HG03175 (cell line): ENCODE results near the gene CLBA1.

ENCODE experiments used
- ATAC-seq: cut with Tn5 transposase; IDR thresholded peaks from one replicate; pipeline ENCODE4 v1.9.1; 2021; ENCODE audit warnings: mild to moderate bottlenecking, moderate library complexity; ENCODE audit not compliant: unreplicated experiment

CLBA1 gene

DNA sequence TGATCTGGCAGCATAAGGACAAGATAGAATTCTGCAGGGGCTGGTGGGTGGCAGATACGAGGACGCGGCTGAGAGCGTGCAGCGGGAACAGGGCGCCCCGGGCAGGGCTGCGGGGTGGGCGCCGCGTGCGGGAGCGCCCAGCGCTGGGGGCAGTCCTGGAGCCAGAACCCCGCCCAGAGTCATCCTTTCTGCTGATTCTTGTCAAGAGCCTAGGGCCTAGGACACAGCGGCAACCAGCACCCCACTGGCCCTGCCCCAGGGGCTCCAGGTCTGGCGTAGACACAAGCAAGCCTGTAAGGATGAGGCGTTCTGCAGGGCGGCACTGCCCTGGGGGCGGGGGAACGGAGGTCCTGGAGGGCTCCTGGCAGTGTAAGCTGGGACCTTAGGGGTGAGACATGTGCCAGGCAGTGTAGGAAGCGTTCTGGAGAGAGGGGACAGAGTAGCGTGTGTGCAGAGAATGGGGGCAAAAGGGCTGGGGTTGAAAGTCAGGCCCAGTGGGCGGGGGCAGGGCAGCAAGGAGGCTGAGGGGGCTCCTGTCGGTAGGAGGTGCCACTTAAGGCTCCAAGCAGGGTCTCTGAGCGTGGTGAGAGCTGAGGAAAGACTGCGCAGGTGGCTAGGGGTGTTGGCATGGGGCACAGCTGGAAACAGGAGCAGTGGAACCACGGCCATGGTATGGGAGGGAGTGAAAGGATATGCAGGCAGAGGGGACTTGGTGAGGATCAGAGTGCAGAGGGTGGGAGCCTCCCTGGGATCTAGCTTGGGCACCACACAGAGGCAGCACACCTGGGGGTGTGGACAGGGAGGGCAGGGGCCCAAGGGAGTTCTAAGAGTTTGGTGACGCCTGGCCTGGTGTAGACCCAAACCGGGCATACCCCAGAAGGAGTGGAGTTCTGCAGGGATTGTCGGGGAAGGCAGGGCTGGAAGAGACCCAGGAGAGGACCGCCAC lies 6.6 kb upstream of the CLBA1 start:
- ATAC-seq, result no peak

DNA sequence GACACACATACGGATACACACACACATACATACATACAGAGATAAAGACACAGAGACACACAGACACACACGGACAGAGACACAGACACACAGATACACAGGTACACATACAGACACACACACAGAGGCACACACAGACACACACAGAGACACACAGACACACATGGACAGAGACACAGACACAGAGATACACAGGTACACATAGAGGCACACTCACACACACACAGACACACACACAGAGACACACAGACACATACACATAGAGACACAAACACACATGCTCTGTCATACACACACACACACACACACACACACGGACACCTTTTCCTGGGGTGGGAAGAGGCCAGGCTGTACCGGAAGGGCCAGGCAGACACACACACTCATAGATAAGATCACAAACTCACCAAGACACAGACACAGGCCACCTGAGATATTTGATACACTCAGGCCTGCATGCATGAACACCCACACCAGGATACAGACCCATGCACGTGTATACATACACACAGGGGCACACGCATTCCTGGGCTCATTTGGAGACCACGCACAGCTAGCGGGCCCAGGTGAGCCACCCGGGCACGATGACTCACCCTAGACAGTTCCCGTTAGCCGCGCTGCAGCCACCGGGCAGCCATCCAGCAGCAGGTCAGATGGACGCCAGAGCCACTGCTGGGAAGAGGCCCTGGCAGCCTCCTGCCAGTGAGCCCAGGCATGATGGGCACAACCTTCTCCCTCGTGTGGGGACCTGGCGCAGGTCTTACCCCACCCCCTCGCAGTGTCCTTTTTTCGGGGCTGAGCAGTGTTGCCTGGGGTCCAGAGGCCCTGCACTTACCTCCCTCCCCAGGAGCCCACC lies 5.6 kb upstream of the CLBA1 start:
- no peak for ATAC-seq

DNA sequence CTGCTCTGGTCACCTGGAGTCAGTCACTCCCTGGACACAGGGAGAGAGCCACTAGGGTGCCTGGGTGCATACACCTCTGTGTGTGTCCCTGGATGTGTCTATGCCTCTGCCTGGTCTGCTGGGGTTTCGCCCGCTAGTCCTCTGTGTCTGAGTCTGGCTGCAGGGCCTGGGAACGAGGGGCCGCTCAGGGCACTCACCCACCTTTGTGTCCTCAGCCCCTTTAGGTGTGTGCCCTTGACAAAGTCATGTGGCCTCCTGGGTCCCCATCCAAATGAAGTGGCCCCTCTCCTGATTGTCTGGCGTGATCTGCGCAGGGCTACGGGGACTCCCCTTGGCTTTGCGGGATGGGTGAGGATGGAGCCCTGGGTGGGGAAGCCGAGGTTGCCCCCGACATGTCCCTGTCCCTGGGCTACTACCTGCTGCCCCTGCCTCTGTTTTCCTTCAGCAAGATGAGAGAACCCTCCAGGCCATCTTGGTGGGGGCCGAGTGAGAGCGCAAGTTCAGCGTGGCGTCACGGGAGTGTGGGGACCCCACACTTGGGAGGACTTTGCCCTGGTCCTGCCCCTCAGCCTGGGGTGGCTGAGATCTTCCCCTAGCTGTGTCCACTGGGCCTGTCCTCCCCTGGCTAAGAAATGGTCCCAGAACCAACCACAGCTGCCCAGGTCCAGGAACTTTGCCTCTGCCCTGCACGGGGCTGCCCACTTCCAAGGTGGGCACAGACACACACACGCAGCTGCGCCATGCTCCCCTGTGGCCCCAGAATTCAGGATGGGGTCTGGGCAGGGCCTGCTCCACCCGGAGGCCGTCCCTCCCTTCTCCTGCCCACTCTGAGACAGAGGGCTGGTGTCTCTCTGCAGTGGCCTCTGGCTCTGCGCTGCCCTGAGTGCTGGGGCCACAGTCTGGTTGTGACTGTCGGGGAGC lies 4.7 kb upstream of the CLBA1 start:
- ATAC-seq, result no peak

- ATAC-seq, result no peak
These were observed 3.7 kb upstream of the CLBA1 start for GRCh38 chr14:104981699-104982541.

- ATAC-seq, result no peak
These were observed 2.9 kb upstream of the CLBA1 start for GRCh38 chr14:104982548-104983230.

- no peak for ATAC-seq
These were observed 2.3 kb upstream of the CLBA1 start for GRCh38 chr14:104983231-104983721.

DNA sequence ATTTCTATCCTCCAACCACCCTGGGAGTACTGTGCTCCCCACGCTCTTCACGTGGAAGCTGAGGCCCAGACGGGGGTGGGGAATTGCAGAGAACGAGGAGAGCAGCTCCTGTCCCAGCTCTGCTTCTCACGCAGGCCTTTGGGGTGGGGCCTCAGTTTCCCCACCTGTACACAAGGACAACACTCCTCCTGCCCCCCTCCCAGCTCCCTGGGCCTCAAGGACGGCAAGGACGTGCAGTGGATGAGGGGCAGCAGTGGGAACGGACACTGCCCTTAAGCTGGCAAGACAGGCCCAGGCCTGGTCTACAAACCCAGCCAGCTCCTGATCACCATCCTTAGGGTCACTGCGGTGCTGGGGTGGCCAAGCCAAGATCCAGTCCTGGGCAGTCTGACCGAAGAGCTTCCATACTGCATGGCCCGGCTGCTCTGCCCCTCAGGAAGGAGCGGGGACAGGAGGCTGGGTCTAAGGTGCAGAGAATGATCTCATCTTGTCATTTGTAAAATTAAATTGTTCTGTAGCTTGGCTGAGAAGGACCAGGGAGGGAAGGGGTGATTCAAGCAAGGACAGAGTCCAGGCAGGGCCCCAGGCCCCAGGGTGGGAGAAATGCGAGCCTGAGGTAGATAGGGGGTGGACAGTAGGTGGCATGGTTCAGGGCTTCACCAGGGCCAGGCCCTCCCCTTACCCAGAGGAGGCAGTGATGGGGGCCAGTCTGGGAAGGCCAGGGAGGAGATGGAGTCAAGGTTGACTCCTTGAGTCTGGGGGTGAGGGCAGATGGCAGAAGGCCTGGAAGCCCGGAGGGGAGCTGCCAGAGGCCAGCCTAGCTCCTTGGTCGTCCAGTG lies 1.3 kb upstream of the CLBA1 start:
- no peak for ATAC-seq

- no peak for ATAC-seq
These were observed 1.0 kb downstream of the CLBA1 start for GRCh38 chr14:104986487-104987164.

- no peak for ATAC-seq
These were observed 3.8 kb downstream of the CLBA1 start for GRCh38 chr14:104989236-104989950.

DNA sequence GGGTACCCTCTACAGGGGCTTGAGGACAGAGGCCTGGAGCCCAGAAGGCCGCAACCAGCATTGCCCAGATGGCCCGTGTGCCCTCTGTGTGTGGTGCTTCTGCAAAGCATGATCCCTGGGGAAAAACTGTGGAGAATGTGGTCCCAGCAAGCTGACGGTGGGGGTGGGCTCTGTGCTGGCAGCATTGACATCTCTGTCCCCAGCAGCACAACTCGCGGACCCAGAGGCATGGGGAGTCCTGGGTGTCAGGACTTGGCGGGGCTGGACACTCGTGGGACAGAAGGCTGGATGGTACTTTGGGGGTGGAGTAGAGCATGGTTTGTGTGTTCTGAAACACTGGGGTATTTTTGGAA lies 4.3 kb downstream of the CLBA1 start:
- no peak for ATAC-seq

DNA sequence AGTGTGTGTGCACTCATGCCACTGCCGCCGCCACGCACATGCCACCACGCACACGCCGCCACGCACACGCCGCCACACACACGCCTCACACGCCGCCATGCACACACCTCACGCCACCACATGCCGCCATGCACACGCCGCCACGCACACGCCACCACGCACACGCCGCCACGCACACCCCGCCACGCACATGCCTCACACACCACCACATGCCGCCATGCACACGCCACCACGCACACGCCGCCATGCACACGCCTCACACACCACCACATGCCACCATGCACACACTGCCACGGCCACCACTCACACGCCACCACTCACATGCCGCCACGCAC lies 6.3 kb downstream of the CLBA1 start:
- ATAC-seq, result no peak

- no peak for ATAC-seq
These were observed 6.9 kb downstream of the CLBA1 start for GRCh38 chr14:104992501-104992900.

DNA sequence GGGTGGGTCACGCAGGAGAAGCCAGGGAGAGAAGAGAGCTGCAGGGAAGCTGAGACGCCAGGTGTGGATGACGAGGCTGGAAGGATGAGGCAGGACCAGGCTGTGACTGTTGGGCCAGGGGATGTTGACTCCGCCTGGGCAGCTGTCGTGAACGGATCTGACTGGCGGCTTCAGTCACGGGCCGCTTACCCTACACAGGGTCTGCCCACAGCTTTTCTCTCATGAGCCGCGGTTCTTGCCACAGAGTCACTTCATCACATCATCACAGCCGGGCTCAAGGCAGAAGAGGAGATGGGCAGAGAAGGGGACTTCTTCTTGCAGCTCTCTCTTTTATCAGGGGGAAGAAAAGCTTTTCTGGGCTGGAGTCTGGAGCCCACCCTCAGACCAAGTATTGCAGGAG lies 7.7 kb downstream of the CLBA1 start:
- ATAC-seq, result no peak

- no peak for ATAC-seq
These were observed 8.4 kb downstream of the CLBA1 start for GRCh38 chr14:104993808-104994591.

- no peak for ATAC-seq
These were observed 9.4 kb downstream of the CLBA1 start for GRCh38 chr14:104994978-104995377.

- no peak for ATAC-seq
These were observed 10.4 kb downstream of the CLBA1 start for GRCh38 chr14:104996032-104996431.
